ENCODE measurements around the gene TMEM181.
A peak's percentile ranks its signal among the peaks of the same experiment; 100 is the strongest.
"Not testable (repeated sequence)": the region's sequence is repeated elsewhere in the genome, so short reads cannot be mapped to it uniquely, and the experiment has no call there.

TMEM181 gene

GRCh38 chr6:158559895-158560835 is at the start of gene TMEM181:
Gene TMEM181, plus strand, starts transcription at chr6:158560091. Its CDS starts 134 bp downstream, at chr6:158560225.
- peak; percentile 86 for DNase-seq (ENCODE audit: low spot score)

- DNase-seq (ENCODE audit: low spot score), result no peak
Measured at GRCh38 chr6:158512809-158513208, 47.1 kb upstream of the TMEM181 start.

GRCh38 chr6:158514176-158514575 is 45.7 kb upstream of the TMEM181 start:
- no peak for DNase-seq (ENCODE audit: low spot score)

- no peak for DNase-seq (ENCODE audit: low spot score)
Measured at GRCh38 chr6:158514991-158515390, 44.9 kb upstream of the TMEM181 start.

GRCh38 chr6:158516098-158516497 is 43.8 kb upstream of the TMEM181 start:
- no peak for DNase-seq (ENCODE audit: low spot score)

GRCh38 chr6:158517038-158517437 is 42.9 kb upstream of the TMEM181 start:
- DNase-seq (ENCODE audit: low spot score), result no peak

- no peak for DNase-seq (ENCODE audit: low spot score)
Measured at GRCh38 chr6:158517581-158517980, 42.3 kb upstream of the TMEM181 start.

GRCh38 chr6:158518191-158519127 is 41.4 kb upstream of the TMEM181 start:
- peak; percentile 63 for DNase-seq (ENCODE audit: low spot score)

GRCh38 chr6:158519300-158519699 is 40.6 kb upstream of the TMEM181 start:
- DNase-seq (ENCODE audit: low spot score), result no peak

GRCh38 chr6:158519761-158520160 is 40.1 kb upstream of the TMEM181 start:
- no peak for DNase-seq (ENCODE audit: low spot score)

- not testable (repeated sequence) for DNase-seq (ENCODE audit: low spot score)
Measured at GRCh38 chr6:158520975-158521374, 38.9 kb upstream of the TMEM181 start.

GRCh38 chr6:158521759-158522158 is 38.1 kb upstream of the TMEM181 start:
- DNase-seq (ENCODE audit: low spot score), result no peak

- no peak for DNase-seq (ENCODE audit: low spot score)
Measured at GRCh38 chr6:158522616-158523015, 37.3 kb upstream of the TMEM181 start.

- DNase-seq (ENCODE audit: low spot score), result no peak
Measured at GRCh38 chr6:158524311-158524710, 35.6 kb upstream of the TMEM181 start.

GRCh38 chr6:158527858-158528257 is 32.0 kb upstream of the TMEM181 start:
- not testable (repeated sequence) for DNase-seq (ENCODE audit: low spot score)

GRCh38 chr6:158528826-158529225 is 31.1 kb upstream of the TMEM181 start:
- no peak for DNase-seq (ENCODE audit: low spot score)

- no peak for DNase-seq (ENCODE audit: low spot score)
Measured at GRCh38 chr6:158529629-158530028, 30.3 kb upstream of the TMEM181 start.

GRCh38 chr6:158531566-158531965 is 28.3 kb upstream of the TMEM181 start:
- DNase-seq (ENCODE audit: low spot score), result no peak

GRCh38 chr6:158531970-158532369 is 27.9 kb upstream of the TMEM181 start:
- DNase-seq (ENCODE audit: low spot score), result no peak

- DNase-seq (ENCODE audit: low spot score), result peak; percentile 67
Measured at GRCh38 chr6:158536084-158536890, 23.6 kb upstream of the TMEM181 start.

- no peak for DNase-seq (ENCODE audit: low spot score)
Measured at GRCh38 chr6:158536891-158537798, 22.7 kb upstream of the TMEM181 start.

Data from CD4-positive, alpha-beta T cell treated with Interleukin-15 for 4 hours (primary cell).